GM12865 (cell line): ENCODE data around the gene PNMA8A.
"Not testable (repeated sequence)": the region's sequence is repeated elsewhere in the genome, so short reads cannot be mapped to it uniquely, and the experiment has no call there.

Experiments
- DNase-seq: peaks from one replicate; pipeline ENCODE4 v3.0.0; 2010; ENCODE audit warnings: low read depth
- H3K4me3 ChIP-seq: 2 replicates; pipeline ENCODE4 v1.5.1; 2011; ENCODE audit warnings: mild to moderate bottlenecking, low read depth, low read length, control low read depth
- TF ChIP-seq, protein P1 (sequence below): IDR thresholded peaks from 2 replicates; pipeline ENCODE4 v1.5.1; 2011; ENCODE audit warnings: low read length, control low read depth, low read depth, inconsistent platforms; ENCODE audit not compliant: insufficient read depth; ENCODE audit errors: missing control alignments

Gene PNMA8A

GRCh38 chr19:46448601-46449000, 22.8 kb downstream of the PNMA8A start:
- DNase-seq: no peak
- no peak overlapping the region for H3K4me3 ChIP-seq
- TF ChIP-seq, protein P1, sequence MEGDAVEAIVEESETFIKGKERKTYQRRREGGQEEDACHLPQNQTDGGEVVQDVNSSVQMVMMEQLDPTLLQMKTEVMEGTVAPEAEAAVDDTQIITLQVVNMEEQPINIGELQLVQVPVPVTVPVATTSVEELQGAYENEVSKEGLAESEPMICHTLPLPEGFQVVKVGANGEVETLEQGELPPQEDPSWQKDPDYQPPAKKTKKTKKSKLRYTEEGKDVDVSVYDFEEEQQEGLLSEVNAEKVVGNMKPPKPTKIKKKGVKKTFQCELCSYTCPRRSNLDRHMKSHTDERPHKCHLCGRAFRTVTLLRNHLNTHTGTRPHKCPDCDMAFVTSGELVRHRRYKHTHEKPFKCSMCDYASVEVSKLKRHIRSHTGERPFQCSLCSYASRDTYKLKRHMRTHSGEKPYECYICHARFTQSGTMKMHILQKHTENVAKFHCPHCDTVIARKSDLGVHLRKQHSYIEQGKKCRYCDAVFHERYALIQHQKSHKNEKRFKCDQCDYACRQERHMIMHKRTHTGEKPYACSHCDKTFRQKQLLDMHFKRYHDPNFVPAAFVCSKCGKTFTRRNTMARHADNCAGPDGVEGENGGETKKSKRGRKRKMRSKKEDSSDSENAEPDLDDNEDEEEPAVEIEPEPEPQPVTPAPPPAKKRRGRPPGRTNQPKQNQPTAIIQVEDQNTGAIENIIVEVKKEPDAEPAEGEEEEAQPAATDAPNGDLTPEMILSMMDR: no peak

- DNase-seq: no peak
- TF ChIP-seq, protein P1: no peak
- no peak overlapping the region for H3K4me3 ChIP-seq
Observed at GRCh38 chr19:46447824-46448223, 23.5 kb downstream of the PNMA8A start.

DNA sequence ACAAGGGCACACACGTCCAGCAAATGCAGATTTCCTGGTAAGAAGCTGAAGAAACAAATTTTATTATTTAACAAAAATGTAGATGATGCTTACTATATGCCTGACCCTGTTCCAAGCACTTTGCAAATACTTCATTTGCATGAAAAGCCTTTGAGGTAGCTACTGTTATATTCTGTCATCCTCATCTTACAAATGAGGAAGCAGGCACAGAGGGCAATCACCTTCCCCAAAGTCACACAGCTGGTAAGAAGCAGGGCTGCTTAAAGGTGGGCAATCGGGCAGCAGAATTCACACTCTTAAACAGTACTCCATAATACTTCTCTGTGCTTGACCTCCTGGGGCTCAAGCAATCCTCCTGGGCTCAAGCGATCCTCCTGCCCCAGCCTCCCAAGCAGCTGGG, 24.4 kb downstream of the PNMA8A start:
- H3K4me3 ChIP-seq: no peak overlapping the region
- TF ChIP-seq, protein P1: no peak
- no peak for DNase-seq

DNA sequence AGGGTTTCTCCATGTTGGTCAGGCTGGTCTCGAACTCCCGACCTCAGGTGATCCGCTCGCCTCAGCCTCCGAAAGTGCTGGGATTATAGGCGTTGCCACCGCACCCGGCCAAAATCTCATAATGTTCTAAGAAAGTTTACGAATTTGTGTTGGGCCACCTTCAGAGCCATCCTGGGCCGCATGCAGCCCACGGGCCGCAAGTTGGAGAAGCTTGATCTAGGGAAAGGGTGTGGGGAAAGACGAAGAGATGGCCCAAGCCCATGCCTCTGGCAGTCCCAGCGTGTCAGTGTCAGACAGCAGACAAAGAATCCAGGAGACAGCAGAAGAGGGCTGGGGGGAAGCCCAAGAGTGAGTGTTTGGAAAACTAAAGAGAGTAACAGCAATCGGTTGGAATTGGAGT, 25.3 kb downstream of the PNMA8A start:
- DNase-seq: no peak
- no peak overlapping the region for H3K4me3 ChIP-seq
- TF ChIP-seq, protein P1: no peak

GRCh38 chr19:46442808-46443450, 28.4 kb downstream of the PNMA8A start:
- no peak for DNase-seq
- TF ChIP-seq, protein P1: no peak
- no peak overlapping the region for H3K4me3 ChIP-seq

GRCh38 chr19:46441866-46442265, 29.5 kb downstream of the PNMA8A start:
- H3K4me3 ChIP-seq: no peak overlapping the region
- TF ChIP-seq, protein P1: no peak
- no peak for DNase-seq

DNA sequence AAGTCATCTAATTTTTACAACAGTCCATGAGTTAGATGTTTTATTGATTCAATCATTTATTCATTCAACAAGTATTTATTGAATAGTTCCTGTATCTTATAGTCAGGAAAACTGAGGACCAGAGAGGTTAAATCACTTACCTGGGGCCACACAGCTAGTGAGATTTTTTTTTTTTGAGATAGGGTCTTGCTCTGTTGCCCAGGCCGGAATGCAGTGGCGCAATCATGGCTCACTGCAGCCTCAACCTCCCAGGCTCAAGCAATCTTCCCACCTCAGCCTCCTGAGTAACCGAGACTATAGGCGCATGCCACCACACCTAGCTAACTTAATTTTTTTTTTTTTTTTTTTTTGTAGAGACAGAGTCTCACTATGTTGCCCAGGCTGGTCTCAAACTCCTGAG, 35.7 kb downstream of the PNMA8A start:
- not testable (repeated sequence) for H3K4me3 ChIP-seq, DNase-seq

DNA sequence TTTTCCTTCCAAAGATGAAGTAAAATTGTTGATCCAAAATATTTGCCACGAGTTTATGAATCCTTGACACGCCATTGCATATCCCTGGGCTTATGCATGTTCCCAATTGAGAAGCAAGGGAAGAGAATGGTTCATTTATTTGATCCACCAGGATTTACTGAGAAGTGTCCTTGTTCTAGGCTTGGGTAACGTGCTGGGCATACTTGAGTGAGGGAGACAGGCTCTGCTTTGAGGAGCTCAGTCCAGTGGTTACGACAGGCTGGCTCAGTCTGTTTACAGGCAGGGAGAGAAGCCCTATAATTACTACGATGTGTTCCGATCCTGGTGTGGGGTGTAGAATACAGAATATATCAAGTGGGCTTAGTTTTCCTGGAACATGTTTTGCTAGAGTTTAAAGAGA, 36.4 kb downstream of the PNMA8A start:
- TF ChIP-seq, protein P1: no peak
- no peak overlapping the region for H3K4me3 ChIP-seq
- no peak for DNase-seq

GRCh38 chr19:46433470-46433869, 37.9 kb downstream of the PNMA8A start:
- H3K4me3 ChIP-seq, DNase-seq: not testable (repeated sequence)
